AG09319 (cell line): Measurements from ENCODE around the gene MTAP.

Source experiments
- DNase-seq: peaks from one replicate; pipeline ENCODE4 v3.0.0-alpha.2; 2010; ENCODE audit warnings: low read depth; ENCODE audit errors: extremely low read depth
- TF ChIP-seq, protein P1 (sequence below): IDR thresholded peaks from 2 replicates; pipeline ENCODE4 v1.5.1; 2011; ENCODE audit warnings: low read depth, mild to moderate bottlenecking, inconsistent platforms, low read length, moderate library complexity

MTAP gene

GRCh38 chr9:21802418-21803000 is at the start of gene MTAP:
Gene MTAP (plus strand): TSS chr9:21802636. CDS start chr9:21802749, 113 bp downstream.
- TF ChIP-seq, protein P1, sequence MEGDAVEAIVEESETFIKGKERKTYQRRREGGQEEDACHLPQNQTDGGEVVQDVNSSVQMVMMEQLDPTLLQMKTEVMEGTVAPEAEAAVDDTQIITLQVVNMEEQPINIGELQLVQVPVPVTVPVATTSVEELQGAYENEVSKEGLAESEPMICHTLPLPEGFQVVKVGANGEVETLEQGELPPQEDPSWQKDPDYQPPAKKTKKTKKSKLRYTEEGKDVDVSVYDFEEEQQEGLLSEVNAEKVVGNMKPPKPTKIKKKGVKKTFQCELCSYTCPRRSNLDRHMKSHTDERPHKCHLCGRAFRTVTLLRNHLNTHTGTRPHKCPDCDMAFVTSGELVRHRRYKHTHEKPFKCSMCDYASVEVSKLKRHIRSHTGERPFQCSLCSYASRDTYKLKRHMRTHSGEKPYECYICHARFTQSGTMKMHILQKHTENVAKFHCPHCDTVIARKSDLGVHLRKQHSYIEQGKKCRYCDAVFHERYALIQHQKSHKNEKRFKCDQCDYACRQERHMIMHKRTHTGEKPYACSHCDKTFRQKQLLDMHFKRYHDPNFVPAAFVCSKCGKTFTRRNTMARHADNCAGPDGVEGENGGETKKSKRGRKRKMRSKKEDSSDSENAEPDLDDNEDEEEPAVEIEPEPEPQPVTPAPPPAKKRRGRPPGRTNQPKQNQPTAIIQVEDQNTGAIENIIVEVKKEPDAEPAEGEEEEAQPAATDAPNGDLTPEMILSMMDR: no peak
- DNase-seq: peak; percentile 87

- TF ChIP-seq, protein P1: no peak
- DNase-seq: no peak
Observed at GRCh38 chr9:21753523-21753922, 48.9 kb upstream of the MTAP start.

DNA sequence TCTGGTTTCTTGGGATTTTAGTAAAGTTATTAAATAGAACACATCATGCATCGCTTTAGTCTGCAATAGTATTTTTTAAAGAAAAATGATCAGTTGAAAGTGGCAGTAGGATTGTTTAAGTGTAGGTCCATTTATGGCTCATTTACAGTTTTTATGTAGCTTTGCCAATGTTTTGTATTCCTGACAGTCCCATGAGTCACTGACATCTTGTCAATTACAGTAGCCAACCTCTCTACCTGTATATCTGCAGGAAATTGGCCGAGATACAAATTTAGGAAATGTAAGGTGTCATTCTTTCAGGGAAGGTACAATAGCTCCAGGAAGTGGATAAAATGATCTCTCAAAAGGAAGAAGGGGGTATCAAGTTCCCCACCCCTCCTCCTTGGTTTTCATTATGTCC is 47.7 kb upstream of the MTAP start:
- DNase-seq: no peak

GRCh38 chr9:21758540-21758939 is 43.9 kb upstream of the MTAP start:
- no peak for DNase-seq
- TF ChIP-seq, protein P1: no peak

More for the DNA sequence above, 47.7 kb upstream of the MTAP start:
- TF ChIP-seq, protein P1: no peak

GRCh38 chr9:21761309-21761901 is 41.0 kb upstream of the MTAP start:
- DNase-seq: no peak
- TF ChIP-seq, protein P1: no peak

GRCh38 chr9:21762064-21762463 is 40.4 kb upstream of the MTAP start:
- TF ChIP-seq, protein P1: no peak

DNA sequence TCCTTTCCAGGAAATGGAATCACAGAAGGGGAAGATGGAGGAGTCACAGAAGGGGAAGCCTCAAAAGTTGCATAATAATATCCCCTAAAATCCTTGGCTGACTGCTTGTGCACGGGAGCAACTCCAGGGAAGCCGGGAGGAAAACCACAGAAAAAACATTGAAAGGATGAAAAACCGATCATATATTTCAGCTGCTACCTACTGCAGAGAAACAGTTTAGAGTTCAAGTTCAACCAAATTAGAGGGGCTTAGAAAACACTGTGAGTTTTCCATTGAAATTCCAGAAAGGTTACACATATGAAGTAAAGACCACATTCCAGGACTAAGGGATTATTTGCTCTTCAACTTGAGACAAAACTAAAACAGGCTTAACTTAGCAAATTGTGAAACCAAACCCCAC is 37.6 kb upstream of the MTAP start:
- TF ChIP-seq, protein P1: no peak
- no peak for DNase-seq

More at GRCh38 chr9:21762064-21762463, 40.4 kb upstream of the MTAP start:
- no peak for DNase-seq
